Suppressor macrophage (primary cell): ENCODE data around the gene SIAH3.

Experiments used
- DNase-seq, 4 experiments: peaks; one replicate each; pipeline ENCODE4 v3.0.0-alpha.2; 2020 to 2022

Gene SIAH3

DNA sequence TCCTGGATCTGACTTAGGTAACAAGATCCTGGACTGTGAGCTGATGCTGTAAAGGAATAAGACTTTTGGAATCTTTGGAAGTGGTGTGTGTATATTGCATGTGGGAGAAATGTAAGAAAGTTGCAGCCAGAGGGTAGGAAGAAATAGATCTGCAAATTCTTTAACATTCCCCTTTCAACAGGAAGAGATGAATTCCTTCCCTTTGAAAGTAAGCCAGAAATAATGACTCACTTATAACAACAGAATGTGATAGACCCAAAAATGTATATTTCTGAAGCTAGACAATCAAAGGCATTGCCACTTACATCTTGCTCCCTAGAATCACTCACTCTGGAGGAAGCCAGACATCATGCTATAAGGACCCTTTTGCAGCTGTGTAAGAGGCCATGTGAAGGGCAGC is 9.8 kb upstream of the SIAH3 start:
- no peak for DNase-seq

DNA sequence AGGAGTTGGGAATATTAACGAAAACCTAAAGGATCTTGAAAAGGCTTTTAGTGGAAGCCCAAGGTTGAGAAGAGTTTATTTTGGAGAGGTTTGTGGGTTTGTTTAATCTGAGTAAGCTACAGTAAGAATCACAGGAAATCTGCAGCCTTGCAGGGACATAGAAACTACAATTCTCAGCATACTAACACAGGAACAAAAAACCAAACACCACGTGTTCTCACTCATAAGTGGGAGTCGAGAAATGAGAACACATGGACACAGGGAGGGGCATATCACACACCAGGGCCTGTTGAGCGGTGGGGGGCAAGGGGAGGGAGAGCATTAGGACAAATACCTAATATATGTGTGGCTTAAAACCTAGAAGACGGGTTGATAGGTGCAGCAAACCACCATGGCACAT is 8.7 kb upstream of the SIAH3 start:
- DNase-seq, result no peak

DNA sequence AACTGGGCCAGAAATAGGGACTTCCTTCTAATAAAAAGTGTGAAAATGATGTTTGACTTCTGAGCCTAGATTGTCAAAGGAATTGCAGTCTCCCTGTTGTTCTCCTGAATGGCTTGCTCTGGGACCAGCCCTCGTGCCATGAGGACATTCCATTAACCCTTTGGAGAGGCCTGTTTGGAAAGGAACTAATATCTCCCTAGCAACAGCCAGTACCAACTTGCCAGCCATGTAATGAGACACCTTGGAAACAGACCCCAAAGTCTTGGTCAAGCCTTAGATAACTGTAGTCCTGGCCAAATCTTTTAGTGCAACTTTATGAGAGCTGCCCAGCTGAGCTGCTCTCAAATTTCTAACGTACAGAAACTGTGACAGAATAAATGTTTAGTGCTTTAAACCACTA is 8.2 kb upstream of the SIAH3 start:
- DNase-seq, result no peak

DNA sequence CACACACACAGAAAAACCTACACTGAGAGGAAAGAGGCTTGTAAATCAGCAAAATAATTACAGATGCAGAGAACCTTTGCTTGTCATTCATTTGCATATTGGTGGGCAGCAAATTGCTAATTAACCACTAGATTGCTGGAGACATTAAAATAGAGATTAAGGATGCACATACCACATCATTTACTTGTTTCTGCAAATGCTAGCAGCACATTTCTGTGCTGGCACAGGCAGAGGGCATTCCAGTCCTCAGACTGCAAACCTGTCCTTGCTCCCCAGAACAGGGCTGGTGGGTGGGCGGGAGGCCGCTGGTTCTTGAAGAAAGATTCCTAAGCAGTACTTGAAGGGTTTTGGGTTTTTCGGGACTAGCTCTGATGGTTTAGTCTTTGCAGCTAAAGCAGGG is 941 bp upstream of the SIAH3 start:
- no peak for DNase-seq

DNA sequence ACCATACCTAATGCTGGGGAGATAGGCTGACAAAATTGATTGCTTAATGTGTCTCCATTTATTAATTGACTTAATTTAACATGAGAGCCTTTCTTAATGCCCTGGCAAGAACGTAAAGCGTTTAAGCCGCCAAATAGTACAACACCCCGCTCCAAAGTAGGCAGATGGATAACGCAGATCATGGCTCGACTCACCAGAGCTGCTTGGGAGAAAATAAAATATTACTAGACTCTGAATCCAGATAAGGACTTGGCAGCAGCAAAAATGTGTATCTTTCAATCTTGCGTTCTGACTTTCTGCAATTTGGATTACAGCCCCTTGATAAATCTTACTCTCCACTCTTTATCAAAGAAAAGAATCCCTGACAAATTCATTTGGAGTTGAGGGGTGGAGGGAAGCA is 403 bp upstream of the SIAH3 start:
- DNase-seq, result no peak

DNA sequence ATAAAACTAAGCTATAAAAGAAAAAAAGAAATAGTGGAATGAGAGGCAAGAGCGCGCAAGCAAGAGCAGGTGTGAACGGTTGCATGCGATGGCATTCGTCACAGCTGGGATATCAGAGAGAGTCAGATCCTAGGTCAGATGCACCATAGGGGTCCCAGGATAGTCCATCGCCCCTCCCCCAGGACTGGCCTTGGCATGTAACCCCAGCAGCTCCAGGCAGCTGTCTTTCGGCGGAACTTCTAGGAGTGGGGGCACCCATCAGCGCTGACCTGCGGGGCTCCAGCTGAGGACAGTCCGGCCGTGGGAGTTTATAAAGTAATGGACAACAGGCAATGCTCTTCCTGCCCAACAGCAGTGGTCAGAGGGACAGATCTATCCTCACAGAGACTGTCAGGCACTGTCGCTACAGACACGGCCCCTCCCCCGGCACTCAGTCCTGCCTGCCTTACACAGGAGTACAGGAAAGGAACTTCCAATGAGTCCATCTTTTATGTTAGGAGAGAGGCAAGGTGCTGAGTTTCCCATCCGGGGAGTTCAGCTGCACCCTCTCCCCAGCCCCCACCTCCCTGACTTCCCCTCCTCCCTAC is 1.4 kb downstream of the SIAH3 start:
- DNase-seq, result no peak

DNA sequence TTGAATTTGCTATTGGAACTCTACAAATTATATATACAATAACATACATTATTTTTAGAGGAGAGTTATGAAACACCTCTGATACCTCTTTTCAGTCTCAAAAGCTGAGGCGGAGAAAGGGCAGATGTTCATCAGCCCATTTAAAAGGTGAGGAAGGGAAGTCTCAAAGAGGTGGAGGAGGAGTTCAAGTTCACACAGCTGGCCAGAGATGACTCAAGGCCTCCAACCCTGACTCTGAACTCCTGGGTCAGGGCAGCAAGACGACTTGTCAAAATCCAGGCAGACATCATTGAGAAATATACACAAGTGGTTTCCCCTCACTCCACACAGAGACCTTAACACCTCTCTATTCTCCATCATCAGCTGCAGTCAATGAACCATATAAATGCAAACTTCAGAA is 2.1 kb downstream of the SIAH3 start:
- no peak for DNase-seq

DNA sequence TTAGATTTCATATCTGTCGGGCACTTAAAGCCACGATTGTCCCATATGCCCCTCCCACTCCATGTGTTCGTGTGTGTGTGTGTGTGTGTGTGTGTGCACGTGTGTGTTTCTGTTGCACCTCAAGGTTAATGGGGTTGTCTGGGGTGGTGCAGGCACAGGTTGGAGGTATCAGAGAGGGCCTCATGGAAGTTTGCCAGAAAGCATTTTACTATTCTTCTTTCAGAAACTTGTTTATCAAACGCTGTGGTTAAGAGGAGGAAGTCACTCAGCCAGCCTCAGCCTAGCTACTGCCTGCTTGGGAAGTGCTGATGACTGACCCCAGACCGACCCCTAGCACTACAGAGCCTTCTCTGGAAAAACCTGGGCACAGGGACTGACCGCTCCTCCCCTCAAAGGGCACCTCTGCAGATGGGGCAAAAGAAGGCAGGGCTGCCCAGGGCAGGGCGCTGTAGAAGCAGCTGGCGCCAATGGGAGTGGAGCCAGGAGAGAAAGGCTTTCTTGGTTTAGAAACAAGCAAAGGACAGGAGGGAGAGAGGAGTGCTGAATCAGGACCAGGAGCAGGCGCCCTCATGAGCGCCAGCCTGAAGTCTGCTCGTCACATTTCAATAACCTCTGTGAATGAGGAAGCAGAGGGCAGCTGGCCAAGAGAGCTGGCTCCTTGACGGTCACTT is 3.9 kb downstream of the SIAH3 start:
- peak; percentile 64 to 82 (median 77) for DNase-seq

DNA sequence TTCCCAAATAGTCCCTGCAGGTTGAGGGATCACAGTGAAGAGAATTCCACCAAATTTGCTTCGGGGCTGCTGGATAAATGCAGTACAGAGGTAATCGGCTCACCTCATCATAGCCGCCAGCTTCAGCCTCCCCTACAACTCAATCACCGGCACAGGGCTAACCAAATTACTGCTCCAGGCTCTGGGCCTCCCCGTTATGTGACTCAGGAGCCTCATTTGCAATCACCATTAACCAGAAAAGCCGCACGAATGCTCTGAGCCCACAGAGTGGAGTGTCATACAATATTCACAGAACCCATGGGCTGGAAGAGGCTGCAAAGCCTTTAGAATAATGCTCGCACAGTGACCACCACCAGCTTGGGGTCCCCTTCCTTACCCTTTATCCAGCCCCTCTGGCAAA is 4.9 kb downstream of the SIAH3 start:
- DNase-seq, result no peak

DNA sequence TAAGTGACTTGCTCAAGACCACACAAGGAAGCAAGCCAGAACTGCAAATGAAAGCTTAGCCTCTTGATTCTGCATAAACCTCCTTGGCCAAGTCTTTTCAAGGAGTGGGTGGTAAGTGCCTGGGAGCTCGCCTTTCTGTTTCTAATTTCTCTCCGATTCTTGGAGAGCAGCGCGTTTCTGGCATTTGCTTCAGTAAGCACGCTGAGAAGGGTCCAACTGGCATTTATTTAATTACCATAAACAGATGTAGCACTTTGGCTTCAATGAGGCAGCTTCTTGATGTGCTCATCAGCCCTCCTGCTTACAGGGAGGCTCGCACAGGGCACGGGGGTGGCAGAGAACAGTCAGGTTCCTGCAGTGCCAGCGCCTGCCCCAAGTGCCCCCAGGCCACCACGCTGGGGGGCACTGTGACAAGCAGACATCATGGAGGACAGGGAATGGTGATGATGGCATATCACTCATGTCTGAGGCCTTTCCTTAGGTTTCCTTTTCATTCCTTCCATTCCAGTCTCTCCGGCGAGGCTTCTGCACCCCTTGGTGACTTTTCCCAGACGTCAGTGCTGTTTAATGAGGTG is 13.3 kb downstream of the SIAH3 start:
- DNase-seq, result no peak

DNA sequence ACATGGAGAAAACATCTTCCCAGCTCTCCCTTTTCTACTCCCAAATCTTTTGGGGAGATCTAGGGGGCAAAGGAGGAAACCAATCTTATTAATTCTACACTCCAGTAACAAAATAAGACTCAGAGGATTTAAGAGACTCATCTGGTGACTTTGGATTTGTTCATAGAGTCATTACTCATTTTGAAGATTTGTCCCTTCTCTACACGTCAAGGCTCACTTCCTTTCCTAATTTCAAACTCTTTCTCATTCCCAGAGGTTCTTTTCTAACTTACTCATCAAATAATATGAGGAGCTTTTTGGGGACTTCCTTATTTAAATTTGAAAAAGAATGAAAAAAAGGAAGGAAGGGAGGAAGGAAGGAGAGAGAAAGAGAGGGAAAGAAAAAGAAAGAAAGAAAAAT is 14.4 kb downstream of the SIAH3 start:
- peak in 2 of 4 experiments; percentile 59 to 60 for DNase-seq

DNA sequence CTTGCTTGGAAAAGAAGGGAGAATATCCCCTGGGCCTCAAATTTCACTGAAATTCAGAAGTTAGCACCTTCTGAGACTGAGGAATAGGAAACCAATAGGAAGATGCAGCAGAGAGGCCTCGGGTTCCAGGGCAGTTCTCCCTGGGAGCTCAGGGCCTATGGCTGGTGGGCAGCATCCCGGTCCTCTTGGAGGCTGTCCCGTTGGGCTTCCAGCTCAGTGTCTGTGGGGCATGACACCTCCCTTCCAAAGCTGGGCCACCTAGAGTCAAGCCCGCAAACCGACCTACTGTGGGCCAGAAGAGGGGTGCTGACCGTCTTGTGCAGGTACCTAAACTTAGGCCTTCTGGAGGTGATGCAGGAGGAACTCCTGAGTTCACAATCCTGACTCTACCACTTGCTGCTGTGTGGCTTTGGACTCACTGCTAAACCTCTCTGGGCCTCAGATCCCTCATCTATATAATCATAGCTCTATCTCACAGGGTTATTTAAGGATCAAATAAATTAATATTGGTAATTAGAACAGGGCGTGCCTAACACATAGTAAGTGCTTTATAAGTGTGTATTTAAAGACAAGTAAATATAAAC is 17.1 kb downstream of the SIAH3 start:
- no peak for DNase-seq

DNA sequence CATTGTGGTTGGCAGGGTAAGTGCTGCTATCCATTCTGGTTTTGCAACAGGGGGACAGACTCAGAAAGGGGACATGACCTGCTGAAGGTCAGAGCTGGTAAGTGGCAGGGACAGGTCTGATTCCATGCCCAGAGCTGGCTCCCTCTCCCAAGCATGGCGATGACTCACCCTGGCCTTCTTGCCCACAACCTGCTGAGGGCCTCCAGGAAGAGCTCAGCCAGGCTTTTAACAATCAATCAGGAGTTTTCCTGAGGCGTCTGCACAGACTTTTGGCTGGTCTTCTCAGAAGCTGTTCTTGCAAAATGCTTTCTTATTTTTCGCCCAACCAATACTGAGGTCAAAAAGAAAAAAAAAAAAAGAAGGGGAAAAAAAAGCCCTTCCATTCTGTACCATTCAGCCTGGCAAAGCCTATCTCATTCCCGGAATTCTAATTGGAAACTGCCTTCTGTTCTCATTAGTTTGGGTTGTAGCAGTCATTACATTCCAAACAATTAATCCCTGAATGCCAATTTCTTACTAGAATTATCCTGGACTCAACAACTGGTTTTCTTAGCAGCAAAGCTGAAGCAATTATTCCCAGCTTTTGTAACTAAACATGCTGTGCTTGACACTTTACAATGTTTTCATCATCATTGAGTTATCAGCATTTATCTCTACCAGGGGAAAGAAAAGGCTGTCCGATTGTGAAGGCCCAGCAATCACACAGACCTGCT is 17.7 kb downstream of the SIAH3 start:
- peak in 3 of 4 experiments; percentile 20 to 37 (median 37) for DNase-seq

DNA sequence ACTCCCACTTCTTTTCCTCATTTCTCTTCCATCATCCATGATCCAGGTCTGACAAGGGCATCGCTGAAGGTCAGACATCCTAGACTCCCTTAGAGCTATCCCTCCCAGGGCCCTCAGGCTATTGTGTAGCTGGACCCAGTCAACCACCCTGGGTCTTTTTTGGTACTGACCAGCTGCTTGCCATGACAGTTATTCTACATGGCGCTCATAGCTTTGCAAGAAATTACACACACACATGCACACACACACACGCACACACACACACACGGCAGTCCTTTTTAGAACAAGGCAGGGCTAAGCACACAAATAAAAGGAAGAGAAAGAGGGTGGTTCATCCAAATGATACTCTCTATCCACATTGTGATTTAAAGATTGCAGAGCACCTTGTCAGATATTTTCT is 18.3 kb downstream of the SIAH3 start:
- DNase-seq, result no peak

DNA sequence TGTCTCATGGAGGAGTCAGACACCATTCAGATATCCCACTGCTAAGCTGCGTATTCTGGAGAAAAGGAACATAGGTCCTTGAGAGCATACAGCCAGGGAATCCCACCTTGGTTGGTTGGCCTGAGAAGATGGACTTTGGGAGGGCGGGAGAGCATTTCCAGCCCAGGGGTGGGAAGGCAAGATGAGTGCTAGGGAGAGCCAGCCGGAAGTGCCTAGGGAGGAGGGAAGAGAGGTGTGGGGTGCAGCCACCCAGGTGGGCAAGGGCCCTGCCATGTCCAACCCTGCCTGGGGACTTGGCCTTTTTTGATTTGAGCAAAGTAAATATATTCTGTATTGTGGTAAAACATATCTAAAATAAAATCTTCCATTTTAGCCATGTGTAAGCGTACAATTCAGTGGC is 19.7 kb downstream of the SIAH3 start:
- no peak for DNase-seq

DNA sequence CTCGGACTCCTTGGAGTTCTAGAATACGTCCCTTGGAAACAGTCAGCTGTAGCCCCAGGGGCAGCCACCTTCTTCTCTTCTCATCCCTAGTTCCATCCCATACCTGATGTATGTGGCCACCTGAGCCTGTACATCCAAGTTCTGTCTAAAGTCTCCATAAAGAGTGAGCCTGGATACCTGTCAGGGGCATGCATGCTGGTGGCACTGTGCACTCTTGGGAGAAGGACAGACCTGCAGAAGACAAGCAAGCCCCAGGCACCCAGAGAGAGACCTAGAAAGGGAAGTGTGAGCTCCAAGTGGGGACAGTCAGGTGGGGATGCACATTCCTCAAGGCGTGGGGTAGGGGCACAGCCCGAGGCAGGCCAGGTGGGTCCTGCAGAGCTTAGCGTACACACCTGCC is 21.4 kb downstream of the SIAH3 start:
- no peak for DNase-seq

DNA sequence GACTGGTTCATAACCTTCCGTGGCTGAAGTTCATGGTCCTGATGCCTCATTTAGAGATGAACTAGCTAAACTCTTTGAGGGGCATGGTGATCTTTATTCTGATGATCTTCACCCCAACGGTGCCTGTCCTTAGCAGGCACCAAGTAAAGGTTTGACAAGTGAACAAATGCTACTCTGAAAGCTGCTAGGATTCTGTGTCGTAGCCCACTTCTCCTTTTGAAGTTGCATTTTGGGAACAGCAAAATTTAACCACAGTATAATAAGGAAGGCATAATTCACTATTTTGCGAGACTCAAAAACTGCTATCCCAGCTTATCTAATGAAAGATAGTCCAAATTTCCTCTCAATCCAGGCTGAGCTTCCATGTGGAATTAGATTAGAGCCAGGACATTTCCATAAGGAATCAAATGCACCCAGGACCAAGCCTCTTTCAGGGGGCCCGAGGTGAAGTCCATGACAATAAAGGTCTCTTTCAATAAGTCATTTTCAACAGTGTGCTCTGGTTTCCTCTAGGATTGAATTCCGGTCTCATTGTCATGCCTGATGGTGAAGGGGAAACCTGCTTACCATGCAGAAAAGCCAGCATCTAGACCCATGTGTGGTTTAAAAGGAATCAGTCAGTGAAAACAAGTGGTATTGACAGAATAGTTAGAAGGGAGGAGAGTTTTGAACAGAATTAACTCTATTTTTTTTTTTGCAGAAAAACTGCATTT is 23.1 kb downstream of the SIAH3 start:
- DNase-seq, result peak; percentile 27 to 64 (median 46)

DNA sequence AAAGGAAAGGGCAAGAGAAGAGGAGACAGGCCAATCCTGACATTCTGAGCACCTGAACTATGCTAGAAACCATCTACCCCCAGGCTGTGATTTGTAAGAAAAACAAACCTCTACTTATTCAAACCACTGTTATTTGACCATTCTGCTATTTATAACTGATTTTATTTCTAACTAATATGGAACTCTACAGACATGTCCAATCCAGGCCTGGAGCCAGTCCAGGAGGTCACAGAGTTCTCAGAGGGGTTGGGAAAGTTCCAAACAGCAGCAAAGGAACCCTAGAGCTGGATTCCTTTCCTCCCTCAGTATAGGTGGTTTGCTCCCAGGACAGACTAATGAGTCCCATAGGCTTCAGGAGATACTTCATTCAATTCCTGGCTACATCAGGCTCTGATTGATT is 24.2 kb downstream of the SIAH3 start:
- DNase-seq, result no peak

DNA sequence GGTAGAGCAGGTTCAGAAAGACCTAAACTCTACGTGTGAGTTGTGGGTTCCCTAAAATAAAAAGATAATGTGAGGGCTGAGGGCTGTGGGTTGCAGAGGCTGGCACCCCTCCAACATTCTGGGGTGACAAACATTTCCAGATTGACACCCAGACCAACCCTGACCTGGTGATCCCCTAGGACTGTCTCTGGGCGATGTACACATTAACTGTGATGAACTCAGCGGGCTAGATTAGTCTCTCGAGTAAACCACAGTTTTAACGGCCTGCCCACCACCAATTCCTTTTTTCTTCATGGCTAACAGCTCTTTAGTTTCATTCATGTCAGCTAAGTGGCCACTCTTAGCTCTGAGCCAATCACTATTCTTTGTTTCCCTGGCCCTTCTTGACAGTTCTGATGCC is 24.8 kb downstream of the SIAH3 start:
- DNase-seq, result peak; percentile 13 to 37 (median 28)

DNA sequence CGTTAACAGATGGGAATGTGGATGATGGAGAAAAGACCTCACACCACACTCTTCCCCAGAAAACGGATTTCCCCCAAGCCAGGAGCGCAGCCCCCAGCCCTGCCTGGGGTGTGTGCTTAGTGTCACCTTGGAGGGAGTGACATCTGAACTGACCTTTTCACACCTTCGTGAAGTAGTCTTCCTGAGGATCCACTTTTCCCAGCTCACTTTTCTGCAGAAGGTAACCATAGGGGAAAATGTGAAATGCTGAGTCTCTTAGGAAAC is 26.2 kb downstream of the SIAH3 start:
- no peak for DNase-seq

DNA sequence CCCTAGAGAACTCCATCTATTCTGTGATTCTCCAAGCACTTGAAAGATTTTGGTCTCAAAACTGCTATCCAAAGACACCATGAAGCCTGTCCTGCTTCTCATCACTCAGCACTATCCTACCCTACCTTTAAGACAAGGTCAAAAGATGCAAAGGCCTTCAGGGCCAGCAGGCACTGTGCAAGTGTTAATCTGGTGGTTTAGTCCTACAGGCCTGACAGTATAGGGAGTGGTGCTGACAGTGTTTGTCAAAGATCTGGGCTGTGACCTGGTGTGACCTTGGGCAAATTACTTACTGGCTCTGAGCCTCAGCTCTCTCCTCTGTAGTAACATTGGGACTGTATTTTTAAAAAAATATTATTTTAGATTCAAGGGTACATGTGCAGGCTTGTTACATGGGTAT is 28.0 kb downstream of the SIAH3 start:
- DNase-seq, result no peak

DNA sequence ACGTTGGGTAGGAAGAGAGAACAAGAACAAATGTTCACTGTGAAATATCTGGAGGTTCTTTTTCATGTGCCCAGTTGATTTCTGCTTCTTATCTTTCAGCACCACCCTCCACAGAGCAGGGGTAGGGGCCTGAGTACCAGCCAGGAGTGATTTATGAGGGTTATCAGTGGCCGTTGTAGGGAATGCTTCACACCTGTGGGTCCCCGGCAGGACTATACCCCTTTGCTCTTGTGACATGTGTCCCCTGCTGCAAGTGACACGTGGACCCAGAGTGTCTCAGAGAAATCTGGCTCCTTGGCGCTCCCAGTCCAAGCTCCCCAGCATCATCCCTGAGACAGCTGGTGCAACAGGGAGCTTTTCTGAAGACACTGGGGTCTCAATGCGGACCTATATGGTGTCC is 29.7 kb downstream of the SIAH3 start:
- no peak for DNase-seq
